KG1 (cell line): ENCODE data around the gene CERS3.

Experiments used
- DNase-seq: peaks from one replicate; lab custom pipeline; 2025; lab: John Stamatoyannopoulos, UW

CERS3 gene

GRCh38 chr15:100529556-100529955 is 806 bp upstream of the CERS3 start:
- DNase-seq, result no peak

- DNase-seq, result no peak
Measured at GRCh38 chr15:100526027-100526481, 2.7 kb downstream of the CERS3 start.

- DNase-seq, result no peak
Measured at GRCh38 chr15:100525436-100525835, 3.3 kb downstream of the CERS3 start.

GRCh38 chr15:100524326-100524725 is 4.4 kb downstream of the CERS3 start:
- no peak for DNase-seq

- no peak for DNase-seq
Measured at GRCh38 chr15:100521907-100522306, 6.8 kb downstream of the CERS3 start.

- peak; percentile 55 for DNase-seq
Measured at GRCh38 chr15:100520132-100520921, 8.4 kb downstream of the CERS3 start.

- no peak for DNase-seq
Measured at GRCh38 chr15:100517846-100518245, 10.9 kb downstream of the CERS3 start.

- DNase-seq, result no peak
Measured at GRCh38 chr15:100516643-100517512, 11.9 kb downstream of the CERS3 start.

- no peak for DNase-seq
Measured at GRCh38 chr15:100515758-100516157, 13.0 kb downstream of the CERS3 start.

- no peak for DNase-seq
Measured at GRCh38 chr15:100508641-100509300, 20.0 kb downstream of the CERS3 start.

- no peak for DNase-seq
Measured at GRCh38 chr15:100502651-100503050, 26.1 kb downstream of the CERS3 start.

- DNase-seq, result no peak
Measured at GRCh38 chr15:100501117-100501516, 27.6 kb downstream of the CERS3 start.

GRCh38 chr15:100500226-100500990 is 28.3 kb downstream of the CERS3 start:
- DNase-seq, result no peak

- DNase-seq, result no peak
Measured at GRCh38 chr15:100495861-100496260, 32.9 kb downstream of the CERS3 start.

GRCh38 chr15:100493213-100493612 is 35.5 kb downstream of the CERS3 start:
- DNase-seq, result no peak

- no peak for DNase-seq
Measured at GRCh38 chr15:100484443-100484842, 44.3 kb downstream of the CERS3 start.

GRCh38 chr15:100483370-100483769 is 45.4 kb downstream of the CERS3 start:
- DNase-seq, result no peak

GRCh38 chr15:100476805-100477204 is 51.9 kb downstream of the CERS3 start:
- no peak for DNase-seq

- DNase-seq, result no peak
Measured at GRCh38 chr15:100472736-100473135, 56.0 kb downstream of the CERS3 start.

GRCh38 chr15:100471933-100472332 is 56.8 kb downstream of the CERS3 start:
- DNase-seq, result no peak

- no peak for DNase-seq
Measured at GRCh38 chr15:100468285-100468684, 60.5 kb downstream of the CERS3 start.

- no peak for DNase-seq
Measured at GRCh38 chr15:100466073-100466472, 62.7 kb downstream of the CERS3 start.
